Thoracic aorta (tissue), 2 donors: ENCODE data around the gene C5orf22. TPM values are rescaled to one million over a fixed set of nuclear protein-coding genes. Genes with fewer than 3 reads are reported as not detected.
"Not testable (repeated sequence)": the region's sequence is repeated elsewhere in the genome, so short reads cannot be mapped to it uniquely, and the experiment has no call there.

Experiments
- ATAC-seq: fragments of 150-250 bp; one replicate; pipeline ENCODE4 v1.8.0; 2017; ENCODE audit warnings: low read depth; ENCODE audit not compliant: insufficient number of reproducible peaks, low FRiP score
- DNase-seq: peaks from one replicate; pipeline ENCODE4 v3.0.0-alpha.2; 2020; ENCODE audit warnings: low spot score
- H3K27ac ChIP-seq, 2 donors: fragments of 200-600 bp; sonication (generic); 1 replicate in 1 of 2; 2 replicates in 1 of 2; pipeline ENCODE4 v1.5.1; 2016; ENCODE audit warnings: mild to moderate bottlenecking in 2 of 2, moderate library complexity in 2 of 2
- H3K27me3 ChIP-seq: fragments of 200-600 bp; sonication (generic); replicated peaks from 2 replicates; pipeline ENCODE4 v1.6.0; 2016; ENCODE audit warnings: mild to moderate bottlenecking; ENCODE audit not compliant: insufficient read depth
- H3K36me3 ChIP-seq: fragments of 200-600 bp; sonication (generic); one replicate; pipeline ENCODE4 v1.5.1; 2016
- H3K4me1 ChIP-seq, 2 donors: fragments of 200-600 bp; sonication (generic); 1 replicate in 1 of 2; 2 replicates in 1 of 2; pipeline versions ENCODE4 v1.5.1 to v1.6.0; 2016; ENCODE audit warnings: low read depth in 2 of 2, mild to moderate bottlenecking in 1 of 2; ENCODE audit not compliant: control insufficient read depth in 1 of 2
- H3K4me3 ChIP-seq: fragments of 200-600 bp; sonication (generic); 2 replicates; pipeline ENCODE4 v1.5.1; 2016; ENCODE audit warnings: mild to moderate bottlenecking
- H3K9me3 ChIP-seq: fragments of 200-600 bp; sonication (generic); 2 replicates; pipeline ENCODE4 v1.5.1; 2016
- CTCF ChIP-seq: fragments of 200-600 bp; sonication (generic); IDR thresholded peaks from one replicate; pipeline ENCODE4 v1.5.1; 2019; ENCODE audit warnings: antibody characterized with exemption
- total RNA-seq, 2 donors: library from RNA; depleted of rRNA; stranded (reverse); fragments of >200 nt; gene quantifications; one replicate each; pipeline versions ENCODE4 v1.1.0 to v1.2.3, GENCODE V29; 2016

The C5orf22 gene
- total RNA-seq, 2 donors from 2014 or later = 10.3 to 10.8 TPM

- TF ChIP-seq CTCF = no peak
- ATAC-seq = no peak
- no peaks in the 10 kb centered on the region for H3K9me3 ChIP-seq
- H3K27ac ChIP-seq = peak overlapping the region; percentile 70
- peaks cover 15 to 30% of the 10 kb centered on the region in 2 donors for H3K4me1 ChIP-seq
- no peaks in the 10 kb centered on the region for H3K27me3 ChIP-seq
- peaks cover 26% of the 10 kb centered on the region for H3K36me3 ChIP-seq
- H3K4me3 ChIP-seq = peak overlapping the region; percentile 93
- DNase-seq = no peak
Measured at GRCh38 chr5:31531543-31531887, 586 bp upstream of the C5orf22 start.

- no peak for DNase-seq
- H3K9me3 ChIP-seq = no peaks in the 10 kb centered on the region
- peaks cover 15 to 30% of the 10 kb centered on the region in 2 donors for H3K4me1 ChIP-seq
- H3K27me3 ChIP-seq = no peaks in the 10 kb centered on the region
- no peak for ATAC-seq
- H3K36me3 ChIP-seq = peaks cover 15% of the 10 kb centered on the region
- H3K27ac ChIP-seq = no peak overlapping the region
- TF ChIP-seq CTCF = no peak
- no peak overlapping the region for H3K4me3 ChIP-seq
Measured at GRCh38 chr5:31534527-31535046, 2.5 kb downstream of the C5orf22 start.

- Histone ChIP-seq H3K36me3 (peaks cover 25% of the 10 kb centered on the region), H3K4me1 (peaks cover 9 to 14% of the 10 kb centered on the region in 2 donors)
- TF ChIP-seq CTCF = no peak
Measured at GRCh38 chr5:31536873-31537272, 4.8 kb downstream of the C5orf22 start.

GRCh38 chr5:31537349-31537748 lies 5.2 kb downstream of the C5orf22 start:
- Histone ChIP-seq H3K27ac (no peak overlapping the region), H3K27me3 (no peaks in the 10 kb centered on the region), H3K36me3 (peaks cover 25% of the 10 kb centered on the region), H3K9me3 (no peaks in the 10 kb centered on the region), H3K4me1 (peaks cover 9 to 14% of the 10 kb centered on the region in 2 donors), H3K4me3 (no peak overlapping the region)
- DNase-seq (no peak), ATAC-seq (no peak)
- no peak for TF ChIP-seq CTCF

More at GRCh38 chr5:31536873-31537272, 4.8 kb downstream of the C5orf22 start:
- no peaks in the 10 kb centered on the region for H3K9me3 ChIP-seq
- no peak overlapping the region for H3K27ac ChIP-seq
- ATAC-seq (no peak), DNase-seq (no peak)
- no peaks in the 10 kb centered on the region for H3K27me3 ChIP-seq
- H3K4me3 ChIP-seq = no peak overlapping the region

GRCh38 chr5:31537851-31538250 lies 5.8 kb downstream of the C5orf22 start:
- H3K4me1 ChIP-seq = peaks cover 9 to 11% of the 10 kb centered on the region in 2 donors
- H3K27me3 ChIP-seq = no peaks in the 10 kb centered on the region
- no peak overlapping the region for H3K4me3 ChIP-seq
- H3K36me3 ChIP-seq = peaks cover 27% of the 10 kb centered on the region
- no peaks in the 10 kb centered on the region for H3K9me3 ChIP-seq
- no peak for TF ChIP-seq CTCF
- H3K27ac ChIP-seq = no peak overlapping the region
- DNase-seq (no peak), ATAC-seq (no peak)

- not testable (repeated sequence) for H3K4me3 ChIP-seq, H3K9me3 ChIP-seq, H3K4me1 ChIP-seq, DNase-seq, ATAC-seq, H3K27ac ChIP-seq, H3K27me3 ChIP-seq
- H3K36me3 ChIP-seq = peaks cover 43% of the 10 kb centered on the region
Measured at GRCh38 chr5:31549114-31549513, 17.0 kb downstream of the C5orf22 start.
